ACC112 (cell line): ENCODE data around the gene DAGLB.
"Not testable (repeated sequence)": the region's sequence is repeated elsewhere in the genome, so short reads cannot be mapped to it uniquely, and the experiment has no call there.

ENCODE experiments used
- H2AFZ ChIP-seq: fragments of 200-600 bp; sonication (generic); one replicate; pipeline ENCODE4 v1.6.0; 2017; ENCODE audit warnings: antibody characterized with exemption, low read length; ENCODE audit not compliant: unreplicated experiment
- H3K27ac ChIP-seq: fragments of 200-600 bp; sonication (generic); 2 replicates; pipeline ENCODE4 v1.5.1; 2014; ENCODE audit warnings: low read depth, mild to moderate bottlenecking, antibody characterized with exemption, low read length, moderate library complexity
- H3K27me3 ChIP-seq: fragments of 200-600 bp; sonication (generic); 2 replicates; pipeline ENCODE4 v1.6.1; 2014; ENCODE audit warnings: mild to moderate bottlenecking, antibody characterized with exemption, low read length, moderate library complexity, mixed read lengths; ENCODE audit not compliant: insufficient read depth
- H3K36me3 ChIP-seq: fragments of 200-600 bp; sonication (generic); 2 replicates; pipeline ENCODE4 v1.6.1; 2016; ENCODE audit warnings: mild to moderate bottlenecking, antibody characterized with exemption, low read length, moderate library complexity, mixed read lengths; ENCODE audit not compliant: insufficient read depth
- H3K4me1 ChIP-seq: fragments of 200-600 bp; sonication (generic); one replicate; pipeline ENCODE4 v1.6.1; 2016; ENCODE audit warnings: low read length, mixed read lengths; ENCODE audit not compliant: insufficient read depth, unreplicated experiment, control insufficient read depth
- H3K4me3 ChIP-seq: fragments of 200-600 bp; sonication (generic); 2 replicates; pipeline ENCODE4 v1.5.1; 2014; ENCODE audit warnings: mild to moderate bottlenecking, low read depth, low read length
- H3K79me2 ChIP-seq: fragments of 200-600 bp; sonication (generic); one replicate; pipeline ENCODE4 v1.6.0; 2016; ENCODE audit warnings: low read length; ENCODE audit not compliant: control insufficient read depth, unreplicated experiment, insufficient read depth

DAGLB gene

GRCh38 chr7:6461946-6462550, 14.3 kb upstream of the DAGLB start:
- Histone ChIP-seq H3K36me3 (peaks cover 43% of the 10 kb centered on the region), H3K27me3 (no peaks in the 10 kb centered on the region), H3K4me1 (peaks cover 13% of the 10 kb centered on the region), H2AFZ (no peak overlapping the region), H3K27ac (peak overlapping the region; percentile 28), H3K4me3 (no peak overlapping the region), H3K79me2 (peaks cover 8% of the 10 kb centered on the region)

GRCh38 chr7:6460990-6461584, 13.3 kb upstream of the DAGLB start:
- Histone ChIP-seq H2AFZ (no peak overlapping the region), H3K4me3 (no peak overlapping the region), H3K36me3 (peaks cover 34% of the 10 kb centered on the region), H3K79me2 (peaks cover 4% of the 10 kb centered on the region), H3K27ac (no peak overlapping the region), H3K4me1 (peaks cover 13% of the 10 kb centered on the region), H3K27me3 (no peaks in the 10 kb centered on the region)

DNA sequence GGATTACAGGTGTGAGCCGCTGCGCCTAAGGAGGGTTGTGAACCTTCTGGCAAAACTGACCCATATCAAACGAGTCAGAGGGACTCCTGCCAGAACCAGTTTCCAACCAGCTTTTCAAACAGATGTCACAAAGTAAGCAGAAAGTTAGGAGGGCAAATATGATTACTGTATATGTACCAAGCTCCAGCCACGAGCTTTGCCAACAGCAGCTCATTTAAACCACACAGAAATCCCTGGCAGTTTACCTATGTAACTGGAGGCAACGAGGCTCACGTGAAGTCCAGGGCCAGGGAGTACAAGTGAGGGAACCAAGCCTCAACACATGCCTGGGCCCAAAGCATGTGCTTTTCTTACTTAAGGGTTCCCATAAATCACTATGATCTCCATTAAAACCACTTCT, 12.5 kb upstream of the DAGLB start:
- H3K36me3 ChIP-seq: peaks cover 26% of the 10 kb centered on the region
- H3K27ac ChIP-seq: no peak overlapping the region
- H3K4me3 ChIP-seq: no peak overlapping the region
- H3K79me2 ChIP-seq: no peaks in the 10 kb centered on the region
- H2AFZ ChIP-seq: no peak overlapping the region
- peaks cover 13% of the 10 kb centered on the region for H3K4me1 ChIP-seq
- H3K27me3 ChIP-seq: no peaks in the 10 kb centered on the region

DNA sequence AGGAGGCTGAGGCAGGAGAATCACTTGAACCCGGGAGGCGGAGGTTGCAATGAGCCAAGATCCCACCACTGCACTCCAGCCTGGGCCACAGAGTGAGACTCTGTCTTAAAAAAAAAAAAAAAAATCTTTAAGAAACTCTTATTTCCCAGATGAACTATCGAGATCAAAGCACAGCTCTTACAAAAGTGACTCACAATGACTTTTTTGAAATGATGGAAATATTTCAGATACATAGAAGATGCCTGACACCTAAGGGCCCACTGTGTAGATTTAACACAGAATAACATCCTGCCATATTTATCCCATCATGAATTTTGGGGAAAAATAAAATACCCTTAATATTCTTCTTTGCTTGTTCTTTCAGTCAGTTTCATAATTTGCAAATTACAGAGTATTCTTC, 10.9 kb upstream of the DAGLB start:
- not testable (repeated sequence) for H3K79me2 ChIP-seq, H2AFZ ChIP-seq, H3K4me3 ChIP-seq, H3K27me3 ChIP-seq, H3K27ac ChIP-seq
- peaks cover 26% of the 10 kb centered on the region for H3K36me3 ChIP-seq
- peaks cover 21% of the 10 kb centered on the region for H3K4me1 ChIP-seq

DNA sequence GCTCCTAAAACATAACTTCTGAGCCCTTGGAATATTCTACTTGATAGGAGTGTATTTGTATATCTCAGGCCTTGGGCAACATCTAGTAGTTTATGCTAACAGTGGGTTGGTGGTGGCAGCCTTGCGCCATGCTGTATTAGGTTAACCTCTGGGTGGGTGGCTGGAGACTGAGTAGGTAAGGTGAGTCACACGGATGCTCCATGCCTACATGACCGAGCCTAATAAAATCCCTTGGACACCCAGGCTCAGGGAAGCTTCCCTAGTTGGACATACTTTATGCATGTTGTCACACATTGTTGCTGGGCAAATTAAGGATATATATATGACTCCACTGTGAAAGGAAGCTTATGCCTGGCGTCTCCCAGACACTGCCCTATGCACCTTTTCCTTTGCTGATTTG, 6.0 kb upstream of the DAGLB start:
- Histone ChIP-seq H3K4me1 (peaks cover 19% of the 10 kb centered on the region), H3K27me3 (no peaks in the 10 kb centered on the region), H3K27ac (peak overlapping the region; percentile 60), H3K79me2 (no peaks in the 10 kb centered on the region), H3K4me3 (no peak overlapping the region), H2AFZ (no peak overlapping the region), H3K36me3 (no peaks in the 10 kb centered on the region)

DNA sequence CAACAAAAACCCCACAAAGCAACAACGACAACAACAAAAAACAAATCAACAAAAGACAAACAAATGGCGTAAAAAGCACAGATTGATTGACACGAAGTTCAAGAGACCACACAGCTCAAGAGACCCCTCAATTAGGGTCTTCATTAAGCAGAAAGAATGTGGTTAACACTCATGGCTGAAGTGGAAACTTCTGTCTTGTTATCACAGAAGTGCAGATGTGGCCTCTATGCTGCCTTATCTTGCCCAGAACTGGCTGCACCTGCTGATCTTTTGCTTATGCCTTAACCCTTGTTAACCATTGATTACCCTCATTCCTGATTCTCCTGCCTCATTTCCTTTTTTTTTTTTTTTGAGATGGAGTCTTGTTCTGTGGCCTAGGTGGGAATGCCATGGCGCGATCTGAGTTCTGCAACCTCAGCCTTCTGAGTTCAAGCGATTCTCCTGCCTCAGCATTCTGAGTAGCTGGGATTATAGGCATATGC, 3.5 kb upstream of the DAGLB start:
- H3K27me3 ChIP-seq: no peaks in the 10 kb centered on the region
- no peaks in the 10 kb centered on the region for H3K36me3 ChIP-seq
- H2AFZ ChIP-seq: no peak overlapping the region
- H3K79me2 ChIP-seq: peaks cover 11% of the 10 kb centered on the region
- H3K4me3 ChIP-seq: no peak overlapping the region
- H3K4me1 ChIP-seq: peaks cover 21% of the 10 kb centered on the region
- no peak overlapping the region for H3K27ac ChIP-seq

- not testable (repeated sequence) for H3K27me3 ChIP-seq, H3K36me3 ChIP-seq, H3K27ac ChIP-seq, H2AFZ ChIP-seq, H3K4me3 ChIP-seq
- Histone ChIP-seq H3K4me1 (peaks cover 21% of the 10 kb centered on the region), H3K79me2 (peaks cover 17% of the 10 kb centered on the region)
Measured at GRCh38 chr7:6450591-6450990, 2.8 kb upstream of the DAGLB start.

DNA sequence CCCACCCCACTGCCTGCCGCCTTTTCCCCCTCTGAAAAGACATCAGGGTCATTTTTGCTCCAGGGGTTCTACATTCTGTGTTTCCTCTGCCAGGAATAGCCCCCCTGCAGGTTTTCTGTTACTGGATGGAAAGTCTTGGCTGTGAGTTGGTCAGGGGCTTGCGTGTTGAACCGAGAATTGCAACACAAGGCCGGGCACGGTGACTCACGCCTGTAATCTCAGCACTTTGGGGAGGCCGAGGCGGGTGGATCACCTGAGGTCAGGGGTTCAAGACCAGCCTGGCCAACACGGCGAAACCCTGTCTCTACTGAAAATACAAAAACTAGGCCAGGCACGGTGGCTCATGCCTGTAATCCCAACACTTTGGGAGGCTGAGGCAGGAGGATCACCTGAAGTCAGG, 2.1 kb upstream of the DAGLB start:
- H3K4me3 ChIP-seq, H2AFZ ChIP-seq, H3K27me3 ChIP-seq, H3K27ac ChIP-seq: not testable (repeated sequence)
- Histone ChIP-seq H3K79me2 (peaks cover 24% of the 10 kb centered on the region), H3K36me3 (peaks cover 11% of the 10 kb centered on the region), H3K4me1 (peaks cover 25% of the 10 kb centered on the region)

DNA sequence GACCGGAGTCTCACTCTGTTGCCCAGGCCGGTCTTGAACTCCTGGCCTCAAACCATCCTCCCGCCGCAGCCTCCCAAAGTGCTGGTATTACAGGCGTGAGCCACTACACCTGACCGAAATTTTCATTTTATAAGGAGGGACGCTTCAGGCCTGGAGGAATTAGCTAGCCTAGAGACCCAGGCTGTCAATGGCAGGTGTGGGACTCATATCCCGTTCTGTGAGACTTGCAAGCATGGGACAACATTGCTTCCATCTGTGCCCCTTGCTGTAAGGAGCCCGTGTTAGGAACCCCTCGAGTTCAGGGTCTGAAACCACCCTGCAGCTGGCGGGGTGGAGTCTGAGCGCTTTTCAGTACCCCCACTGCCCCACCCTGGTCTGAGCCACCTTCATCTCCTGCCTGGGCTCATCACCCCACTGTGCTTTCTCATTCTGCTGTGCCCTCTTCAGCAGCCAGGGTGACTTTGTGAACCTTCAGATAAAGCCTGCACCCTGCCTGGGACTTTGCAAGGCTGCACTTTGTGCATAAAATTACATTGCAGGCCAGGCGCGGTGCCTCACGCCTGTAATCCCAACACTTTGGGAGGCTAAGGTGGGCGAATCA, 1.3 kb upstream of the DAGLB start:
- H3K36me3 ChIP-seq: peaks cover 17% of the 10 kb centered on the region
- H3K79me2 ChIP-seq: peaks cover 28% of the 10 kb centered on the region
- H2AFZ ChIP-seq: no peak overlapping the region
- no peak overlapping the region for H3K4me3 ChIP-seq
- peak overlapping the region; percentile 90 for H3K27ac ChIP-seq
- no peaks in the 10 kb centered on the region for H3K27me3 ChIP-seq
- peaks cover 30% of the 10 kb centered on the region for H3K4me1 ChIP-seq

- Histone ChIP-seq H3K4me3 (peak overlapping the region; percentile 97), H3K27ac (peak overlapping the region; percentile 90), H3K27me3 (no peaks in the 10 kb centered on the region), H3K4me1 (peaks cover 41% of the 10 kb centered on the region), H3K36me3 (peaks cover 23% of the 10 kb centered on the region), H3K79me2 (peaks cover 35% of the 10 kb centered on the region), H2AFZ (no peak overlapping the region)
Measured at GRCh38 chr7:6446838-6447580, 745 bp downstream of the DAGLB start.
